ENCODE results near the gene ZFAND3.

GRCh38 chr6:37809197-37809543, 10.4 kb upstream of the ZFAND3 start:
- no peak for TF ChIP-seq POLR2A (IDR thresholded peaks at IDR 0.05)
- TF ChIP-seq CTCF (IDR thresholded peaks at IDR 0.05 in 4 of 5, conservative IDR thresholded peaks at IDR 0.05 in 1 of 5), result no peak

Data from gastrocnemius medialis (tissue), 4 donors.